ENCODE results near the gene ATP8A2.

DNA sequence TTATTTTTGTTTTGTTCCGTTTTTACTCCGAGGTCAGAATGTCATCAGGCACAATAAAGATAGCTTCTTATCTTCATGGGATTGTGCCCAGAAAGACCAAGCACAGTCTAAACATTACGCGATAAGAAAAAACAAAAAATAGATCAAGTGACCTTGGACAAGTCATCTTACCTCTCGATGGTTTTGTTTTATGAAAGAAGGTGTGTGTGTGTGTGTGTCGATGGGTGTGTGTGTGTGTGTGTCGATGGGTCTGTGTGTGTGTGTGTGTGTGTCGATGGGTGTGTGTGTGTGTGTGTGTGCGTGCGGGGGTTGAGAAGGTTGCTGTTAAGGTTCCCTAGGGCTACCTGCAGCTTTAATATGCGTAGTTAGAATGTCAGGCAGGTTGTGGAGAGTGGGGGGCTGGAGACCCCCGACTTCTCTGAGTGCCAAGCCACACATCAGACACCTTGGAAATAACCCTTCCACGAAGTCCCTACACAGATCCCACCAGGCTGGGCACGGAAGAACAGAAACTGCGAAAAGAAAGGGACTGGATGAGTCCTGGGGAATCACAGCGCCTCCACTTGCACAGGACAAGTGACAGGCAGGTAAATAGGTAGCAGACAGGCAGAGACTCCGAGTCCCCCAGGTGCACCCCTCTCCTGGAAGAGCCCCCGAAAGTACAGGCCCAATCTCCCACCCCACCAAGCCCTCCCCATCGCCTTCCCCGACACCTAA is 458 bp upstream of the ATP8A2 start:
- no peak for TF ChIP-seq POLR2AphosphoS5 (IDR thresholded peaks at IDR 0.05; ENCODE audit: low read depth, low read length)
- TF ChIP-seq FOXP2 (optimal IDR thresholded peaks at IDR 0.05; ENCODE audit: borderline replicate concordance, extremely low read depth, extremely low read length, insufficient read depth) = no peak
- no peak for TF ChIP-seq TAF1 (IDR thresholded peaks at IDR 0.05; ENCODE audit: borderline replicate concordance, insufficient read depth, low read length)

Measured in PFSK-1 (cell line).